Astrocyte of the hippocampus (primary cell): ENCODE results near the gene KCNT2.
"Not testable (repeated sequence)": the region's sequence is repeated elsewhere in the genome, so short reads cannot be mapped to it uniquely, and the experiment has no call there.

Experiments
- DNase-seq: peaks from one replicate; pipeline ENCODE4 v3.0.0; 2011; ENCODE audit warnings: low read depth, low spot score

Gene KCNT2

GRCh38 chr1:196516373-196516772 is 91.9 kb downstream of the KCNT2 start:
- DNase-seq, result peak; percentile 87

- peak; percentile 2 for DNase-seq
These were observed 92.3 kb downstream of the KCNT2 start for GRCh38 chr1:196515904-196516303.

DNA sequence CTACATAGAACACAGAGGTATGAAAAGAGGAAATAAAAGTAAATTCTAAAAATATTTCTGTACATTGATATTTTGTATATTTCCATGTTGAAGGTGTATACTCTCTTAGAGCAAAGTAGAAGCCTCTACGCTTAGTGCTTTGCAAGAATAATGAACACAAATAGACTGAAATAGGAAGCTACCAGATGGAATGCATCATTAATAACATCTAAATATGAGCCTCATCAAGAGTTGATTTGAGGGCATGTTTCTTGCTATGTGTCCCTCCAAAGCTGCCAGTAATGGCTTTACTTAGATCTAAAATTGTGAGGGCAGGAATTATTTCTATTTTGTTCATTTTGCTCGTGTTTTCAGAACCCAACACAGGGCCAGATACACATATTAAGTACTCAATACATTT is 94.4 kb downstream of the KCNT2 start:
- DNase-seq, result no peak

- DNase-seq, result no peak
These were observed 97.8 kb downstream of the KCNT2 start for GRCh38 chr1:196510451-196510850.

DNA sequence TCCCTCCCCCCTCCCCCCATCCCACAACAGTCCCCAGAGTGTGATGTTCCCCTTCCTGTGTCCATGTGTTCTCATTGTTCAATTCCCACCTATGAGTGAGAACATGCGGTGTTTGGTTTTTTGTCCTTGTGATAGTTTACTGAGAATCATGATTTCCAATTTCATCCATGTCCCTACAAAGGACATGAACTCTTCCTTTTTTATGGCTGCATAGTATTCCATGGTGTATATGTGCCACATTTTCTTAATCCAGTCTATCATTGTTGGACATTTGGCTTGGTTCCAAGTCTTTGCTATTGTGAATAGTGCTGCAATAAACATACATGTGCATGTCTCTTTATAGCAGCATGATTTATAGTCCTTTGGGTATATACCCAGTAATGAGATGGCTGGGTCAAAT is 104.0 kb downstream of the KCNT2 start:
- DNase-seq, result not testable (repeated sequence)

GRCh38 chr1:196502437-196502836 is 105.8 kb downstream of the KCNT2 start:
- no peak for DNase-seq

GRCh38 chr1:196501760-196502428 is 106.3 kb downstream of the KCNT2 start:
- no peak for DNase-seq

DNA sequence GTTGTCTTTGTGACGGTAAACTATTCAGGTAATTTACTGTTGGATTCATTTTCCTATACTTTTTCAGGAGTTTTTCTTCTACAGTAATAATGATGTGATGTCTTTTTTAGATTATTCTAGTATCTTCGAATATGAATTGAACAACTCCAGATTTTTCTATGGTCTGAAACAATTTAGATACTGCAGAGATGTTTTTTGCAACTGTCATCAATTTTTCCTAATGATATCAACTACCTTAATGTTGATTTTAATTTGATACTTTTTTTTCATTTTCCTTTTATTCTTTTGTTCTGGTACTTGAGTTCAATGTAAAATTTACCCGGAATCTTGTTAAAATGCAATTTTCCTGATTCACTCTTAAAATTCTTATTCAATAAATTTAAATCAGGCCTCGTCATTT is 110.4 kb downstream of the KCNT2 start:
- no peak for DNase-seq

- DNase-seq, result no peak
These were observed 113.5 kb downstream of the KCNT2 start for GRCh38 chr1:196494766-196495165.

- DNase-seq, result no peak
These were observed 114.4 kb downstream of the KCNT2 start for GRCh38 chr1:196493881-196494280.

- no peak for DNase-seq
These were observed 119.7 kb downstream of the KCNT2 start for GRCh38 chr1:196488579-196488978.

GRCh38 chr1:196486346-196486745 is 121.9 kb downstream of the KCNT2 start:
- DNase-seq, result no peak

GRCh38 chr1:196481616-196482015 is 126.6 kb downstream of the KCNT2 start:
- DNase-seq, result no peak

GRCh38 chr1:196477262-196477661 is 131.0 kb downstream of the KCNT2 start:
- DNase-seq, result no peak

GRCh38 chr1:196467230-196467925 is 140.9 kb downstream of the KCNT2 start:
- no peak for DNase-seq

GRCh38 chr1:196466654-196467053 is 141.6 kb downstream of the KCNT2 start:
- DNase-seq, result peak; percentile 84

- DNase-seq, result peak; percentile 9
These were observed 142.1 kb downstream of the KCNT2 start for GRCh38 chr1:196466166-196466565.

DNA sequence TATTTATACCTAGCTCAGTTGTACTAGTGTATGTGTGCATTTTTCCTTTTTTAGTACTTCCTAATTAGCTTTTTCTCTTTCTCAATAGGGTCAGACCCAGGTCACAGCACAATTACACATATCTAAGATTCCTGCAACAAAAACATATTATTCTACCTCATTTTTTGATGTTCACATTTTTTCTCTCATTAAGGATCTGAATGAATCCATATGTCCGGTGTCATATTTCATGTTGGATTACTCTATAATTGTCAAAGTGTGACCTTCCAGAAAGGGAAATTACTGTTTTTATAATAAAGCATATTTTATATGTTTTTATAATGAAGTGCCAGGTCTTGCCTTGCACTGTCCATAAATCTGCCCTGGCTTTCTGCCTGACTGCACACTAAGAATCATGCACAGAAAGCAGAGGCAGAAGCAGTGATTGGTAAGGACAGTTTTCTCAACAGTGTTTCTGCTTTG is 143.7 kb downstream of the KCNT2 start:
- peak; percentile 57 for DNase-seq

GRCh38 chr1:196462086-196462485 is 146.2 kb downstream of the KCNT2 start:
- no peak for DNase-seq

GRCh38 chr1:196461521-196461920 is 146.7 kb downstream of the KCNT2 start:
- no peak for DNase-seq

- DNase-seq, result no peak
These were observed 148.9 kb downstream of the KCNT2 start for GRCh38 chr1:196459383-196459782.

GRCh38 chr1:196454792-196455191 is 153.4 kb downstream of the KCNT2 start:
- DNase-seq, result no peak

DNA sequence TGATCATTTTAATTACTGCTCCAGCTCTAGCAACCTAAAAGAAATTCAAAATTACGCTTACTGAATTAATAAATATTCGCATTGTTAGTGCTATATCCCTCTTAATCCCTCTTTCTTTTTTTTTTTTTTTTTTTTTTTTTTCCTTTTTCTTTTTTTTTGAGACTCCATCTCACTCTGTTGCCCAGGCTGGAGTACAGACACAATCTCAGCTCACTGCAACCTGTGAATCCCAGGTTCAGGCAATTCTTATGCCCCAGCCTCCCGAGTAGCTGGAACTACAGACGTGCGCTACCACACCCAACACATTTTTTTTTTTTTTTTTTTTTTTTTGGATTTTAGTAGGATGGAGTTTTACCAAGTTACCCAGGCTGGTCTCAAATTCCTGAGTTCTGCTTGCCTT is 157.1 kb downstream of the KCNT2 start:
- DNase-seq, result no peak
